ENCODE results near the gene FZD4.
A peak's percentile ranks its signal among the peaks of the same experiment; 100 is the strongest.
"Not testable (repeated sequence)": the region's sequence is repeated elsewhere in the genome, so short reads cannot be mapped to it uniquely, and the experiment has no call there.

FZD4 gene

DNA sequence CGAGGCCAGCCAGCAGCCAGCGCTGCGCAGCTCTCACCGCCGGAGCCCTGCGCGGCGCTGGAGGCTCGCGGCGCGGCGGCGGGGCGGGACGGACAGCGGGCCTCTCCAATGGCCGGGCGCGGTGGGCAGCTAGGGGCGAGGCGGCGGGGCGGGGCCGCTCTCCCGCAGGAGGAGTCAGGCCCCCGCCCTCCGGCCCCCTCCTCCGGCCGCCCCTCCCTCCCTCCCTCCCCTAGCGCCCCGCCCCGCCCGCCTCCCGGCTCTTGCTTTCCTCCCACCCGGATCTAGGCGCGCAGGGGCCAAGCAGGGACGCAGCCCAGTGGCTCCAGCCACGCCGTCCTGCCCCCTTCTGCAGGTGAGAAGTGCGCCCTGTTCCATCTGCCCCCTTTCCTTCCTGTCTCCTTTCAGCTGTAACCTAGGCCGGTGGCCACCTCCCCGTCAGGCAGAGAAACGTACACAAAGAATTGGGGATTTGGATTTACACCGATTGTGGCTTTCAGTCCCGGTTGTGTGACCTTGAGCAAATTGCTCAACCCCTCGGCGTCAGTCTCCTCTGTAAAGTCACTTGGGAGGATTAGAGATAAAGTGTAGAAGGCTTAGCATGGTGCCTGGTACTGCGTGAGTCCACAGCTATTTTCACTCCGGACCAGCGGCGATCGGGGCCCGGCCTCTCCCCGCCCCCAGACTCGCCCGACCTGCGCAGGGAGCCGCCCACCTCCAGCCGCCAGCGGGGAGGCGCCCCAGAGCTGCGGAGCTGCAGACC lies at the start of gene FZD4:
Gene FZD4, minus strand, starts transcription at position 35 of the 760 bp plus-strand sequence. CDS start 310 bp downstream, outside the sequence.
- DNase-seq (ENCODE audit: low spot score), result peak; percentile 96

DNA sequence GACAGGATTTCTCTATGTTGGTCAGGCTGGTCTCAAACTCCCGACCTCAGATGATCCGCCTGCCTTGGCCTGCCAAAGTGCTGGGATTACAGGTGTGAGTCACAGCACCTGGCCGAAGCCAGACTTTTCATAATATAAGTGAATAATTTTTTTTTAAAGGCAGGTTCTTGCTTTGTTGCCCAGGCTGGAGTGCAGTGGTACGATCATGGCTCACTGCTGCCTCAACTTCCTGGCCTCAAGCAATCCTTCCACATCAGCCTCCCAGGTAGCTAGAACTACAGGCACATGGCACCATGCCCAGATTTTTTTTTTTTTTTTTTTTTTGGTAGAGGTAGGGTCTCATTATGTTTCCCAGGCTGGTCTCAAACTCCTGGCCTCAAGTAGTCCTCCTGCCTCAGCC lies 49.1 kb upstream of the FZD4 start:
- not testable (repeated sequence) for DNase-seq (ENCODE audit: low spot score)

DNA sequence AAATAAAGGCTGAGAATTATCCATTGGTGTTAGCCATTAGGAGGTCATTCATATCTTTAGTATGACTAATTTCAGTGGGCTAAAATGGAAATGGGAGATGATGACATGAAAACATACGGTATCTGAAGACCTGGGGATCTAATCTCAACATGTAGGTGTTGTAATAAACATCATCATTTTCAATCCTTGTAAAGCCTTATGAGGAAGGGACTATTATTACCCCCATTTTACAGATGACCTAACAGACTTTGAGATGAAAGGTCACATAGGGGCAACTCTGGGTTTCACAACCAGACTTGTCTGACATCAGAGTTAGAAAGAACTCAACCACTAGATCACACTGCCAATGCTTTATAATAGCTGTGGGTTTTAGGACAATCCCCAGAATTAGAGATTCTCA lies 47.7 kb upstream of the FZD4 start:
- DNase-seq (ENCODE audit: low spot score), result no peak

DNA sequence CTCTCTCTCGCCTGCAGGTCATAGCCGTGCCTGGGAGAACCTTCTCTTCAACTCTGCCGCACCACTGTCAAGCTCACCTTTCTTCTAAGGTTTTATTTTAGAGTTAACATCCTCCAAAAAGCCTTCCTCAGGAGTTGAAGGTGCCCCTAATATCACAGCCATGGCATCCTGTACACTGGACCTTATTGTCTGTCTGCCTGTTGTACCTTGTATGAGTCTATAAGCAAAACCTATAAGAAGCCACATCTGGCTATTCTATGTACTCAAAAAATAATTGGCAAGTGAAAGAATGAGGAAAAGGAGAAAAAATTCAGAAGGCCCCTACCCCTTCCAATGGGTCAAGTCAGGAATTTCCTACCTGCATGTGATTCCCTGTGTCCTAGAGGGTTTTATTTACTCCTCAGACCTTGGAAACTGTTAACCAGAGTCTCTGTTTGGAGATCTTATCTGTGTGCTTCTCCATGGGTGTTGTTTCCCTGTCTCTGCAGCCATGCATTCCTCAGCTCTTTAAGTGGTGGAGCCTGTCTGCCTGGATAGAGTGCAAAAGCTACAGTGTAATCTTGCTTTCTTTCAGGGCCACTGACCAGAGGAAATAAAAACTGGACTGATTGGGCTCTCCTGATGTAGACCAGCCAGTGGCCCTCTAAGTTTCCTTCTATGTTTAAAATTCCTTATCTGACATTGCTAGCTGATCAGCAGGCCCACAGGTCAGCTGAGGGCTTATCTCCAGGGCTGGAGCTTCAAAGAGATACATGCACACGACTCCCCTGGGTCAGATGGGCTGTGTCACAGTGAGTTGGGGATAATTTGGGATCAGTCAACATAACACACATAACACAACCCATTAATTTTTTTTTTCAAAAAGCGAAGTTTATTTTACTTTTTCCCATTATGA lies 44.9 kb upstream of the FZD4 start:
- DNase-seq (ENCODE audit: low spot score), result peak; percentile 46

DNA sequence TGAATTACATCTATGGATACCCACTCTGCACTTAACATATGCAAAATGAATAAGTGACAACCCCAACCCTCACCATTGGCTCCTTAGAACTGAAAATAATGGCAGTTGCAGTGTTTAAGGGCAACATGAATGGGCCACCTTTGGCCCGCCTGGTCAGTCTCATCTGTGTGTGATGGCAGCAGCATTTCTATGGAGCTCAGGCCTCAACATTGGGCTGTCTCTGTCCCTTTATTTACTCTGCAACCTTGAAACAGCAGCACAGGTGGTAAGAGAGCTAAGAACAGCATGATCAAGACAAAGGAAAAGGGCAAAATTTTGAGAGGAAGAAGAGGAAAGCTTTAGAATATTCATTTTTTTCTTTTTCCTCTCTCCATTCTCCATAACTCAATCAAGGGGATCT lies 44.2 kb upstream of the FZD4 start:
- no peak for DNase-seq (ENCODE audit: low spot score)

- DNase-seq (ENCODE audit: low spot score), result no peak
These were observed 41.9 kb upstream of the FZD4 start for GRCh38 chr11:86996953-86997570.

DNA sequence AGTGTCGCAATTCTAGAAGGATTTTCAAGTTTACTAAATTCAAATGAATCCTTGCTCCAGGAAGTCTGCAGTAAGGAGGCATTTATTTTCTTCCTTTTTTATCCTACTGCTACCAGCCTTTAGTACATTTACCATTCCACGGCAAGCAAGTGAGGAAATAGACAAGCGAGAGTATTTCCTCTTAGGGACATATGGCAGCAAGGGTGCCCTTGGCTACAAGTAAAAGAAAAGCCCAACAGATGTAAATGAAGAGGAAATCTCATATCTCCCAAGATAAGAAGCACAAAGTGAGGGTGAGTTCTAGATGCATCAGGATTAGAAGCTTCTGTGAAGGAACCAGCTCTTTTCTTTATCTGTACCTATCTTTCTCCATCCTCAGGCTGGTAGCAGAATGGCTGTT lies 37.8 kb upstream of the FZD4 start:
- no peak for DNase-seq (ENCODE audit: low spot score)

GRCh38 chr11:86992340-86992739 lies 37.1 kb upstream of the FZD4 start:
- DNase-seq (ENCODE audit: low spot score), result not testable (repeated sequence)

DNA sequence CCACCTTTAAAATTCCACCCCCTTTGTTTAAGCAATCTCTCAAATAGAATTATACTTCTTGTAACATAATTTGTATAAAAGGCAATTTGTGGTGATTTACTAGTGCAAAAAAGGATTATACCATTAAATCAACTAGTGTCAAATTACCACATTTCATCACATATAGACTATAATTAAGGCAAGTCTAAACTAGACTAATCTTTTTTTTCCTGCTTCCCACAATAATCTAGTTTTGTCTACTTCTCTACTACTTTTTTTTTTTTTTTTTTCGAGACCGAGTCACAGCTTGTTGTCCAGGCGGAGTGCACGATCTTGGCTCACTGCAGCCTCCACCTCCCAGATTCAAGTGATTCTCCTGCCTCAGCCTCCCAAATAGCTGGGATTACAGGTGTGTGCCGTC lies 36.1 kb upstream of the FZD4 start:
- no peak for DNase-seq (ENCODE audit: low spot score)

DNA sequence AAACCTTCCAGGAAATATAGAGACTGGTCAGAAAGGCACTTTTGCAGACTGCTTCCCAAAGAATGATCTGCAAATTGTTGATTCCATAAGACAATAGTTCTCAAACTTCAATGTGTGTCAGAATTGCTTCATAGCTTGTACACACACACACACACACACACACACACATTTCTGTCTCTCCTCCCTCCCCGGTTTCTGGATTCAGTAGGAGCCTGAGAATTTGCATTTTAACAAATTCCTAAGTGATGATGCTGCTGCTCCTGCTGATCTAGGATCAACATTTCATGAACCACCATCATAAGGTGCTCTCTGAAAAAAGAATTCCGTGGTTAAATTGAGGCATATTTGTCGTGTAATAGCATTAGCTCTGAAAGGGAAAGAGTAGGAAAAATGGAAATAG lies 35.3 kb upstream of the FZD4 start:
- DNase-seq (ENCODE audit: low spot score), result peak; percentile 57

GRCh38 chr11:86990031-86990430 lies 34.8 kb upstream of the FZD4 start:
- no peak for DNase-seq (ENCODE audit: low spot score)

DNA sequence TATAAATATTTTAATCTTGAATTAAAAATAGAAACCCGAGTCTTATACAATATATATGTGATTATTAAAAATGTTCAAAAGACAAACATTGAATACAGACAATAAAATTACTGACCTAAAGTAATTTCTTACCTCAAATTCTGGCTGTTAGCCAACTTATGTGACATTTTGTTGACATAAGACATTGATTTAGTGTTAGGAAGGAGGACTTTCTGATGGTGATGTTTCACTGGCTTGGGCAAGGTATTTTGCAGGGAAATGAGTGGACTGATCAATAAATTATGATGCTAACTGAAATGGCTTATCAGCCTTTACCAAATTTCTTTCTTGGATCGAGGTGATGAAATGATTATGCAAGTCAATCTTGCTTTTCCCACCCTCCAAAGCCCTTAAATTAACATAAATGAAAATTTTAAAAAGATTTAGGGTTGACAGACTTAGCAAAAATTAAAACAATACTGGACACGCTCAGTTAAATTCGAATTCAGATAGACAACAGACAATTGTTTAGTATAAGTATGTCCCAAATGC lies 33.2 kb upstream of the FZD4 start:
- no peak for DNase-seq (ENCODE audit: low spot score)

DNA sequence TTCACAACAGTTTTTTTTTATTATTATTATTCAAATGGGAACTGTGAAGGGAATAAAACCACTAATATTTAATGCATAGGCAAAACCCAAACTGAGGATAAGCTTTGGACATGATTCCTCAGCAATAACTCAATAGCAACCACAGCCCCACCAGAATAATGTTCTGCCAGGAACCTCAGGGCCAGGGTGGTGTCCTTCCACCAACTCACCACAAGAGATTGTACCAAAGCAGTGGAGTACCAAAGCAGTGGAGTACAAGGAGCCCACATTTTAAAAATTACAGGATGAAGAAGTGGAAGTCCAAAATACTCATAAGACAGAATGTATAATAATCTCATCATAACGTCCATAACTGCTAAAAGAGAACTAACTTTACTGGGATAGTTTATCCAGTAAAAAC lies 32.5 kb upstream of the FZD4 start:
- no peak for DNase-seq (ENCODE audit: low spot score)

DNA sequence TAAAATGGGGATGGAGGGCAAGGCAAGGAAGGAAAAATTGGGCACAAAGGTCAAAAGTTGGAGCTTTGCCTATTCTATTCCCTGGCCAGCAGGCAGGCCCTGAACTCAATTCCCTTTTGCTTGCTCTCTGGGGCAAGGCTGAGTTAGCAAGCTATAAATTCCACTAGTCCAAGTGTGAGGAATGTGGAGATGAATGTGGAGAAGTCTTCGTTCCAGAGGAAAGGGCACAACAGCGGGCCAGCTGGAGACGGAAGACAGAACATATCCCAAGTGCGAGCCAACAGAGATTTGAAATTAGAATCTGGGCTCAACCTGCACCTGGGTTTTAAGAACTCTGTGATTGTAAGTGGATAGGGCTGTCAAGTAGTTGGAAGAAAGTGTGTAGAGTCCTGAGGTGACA lies 29.5 kb upstream of the FZD4 start:
- DNase-seq (ENCODE audit: low spot score), result no peak

GRCh38 chr11:86983021-86983488 lies 27.9 kb upstream of the FZD4 start:
- DNase-seq (ENCODE audit: low spot score), result no peak

DNA sequence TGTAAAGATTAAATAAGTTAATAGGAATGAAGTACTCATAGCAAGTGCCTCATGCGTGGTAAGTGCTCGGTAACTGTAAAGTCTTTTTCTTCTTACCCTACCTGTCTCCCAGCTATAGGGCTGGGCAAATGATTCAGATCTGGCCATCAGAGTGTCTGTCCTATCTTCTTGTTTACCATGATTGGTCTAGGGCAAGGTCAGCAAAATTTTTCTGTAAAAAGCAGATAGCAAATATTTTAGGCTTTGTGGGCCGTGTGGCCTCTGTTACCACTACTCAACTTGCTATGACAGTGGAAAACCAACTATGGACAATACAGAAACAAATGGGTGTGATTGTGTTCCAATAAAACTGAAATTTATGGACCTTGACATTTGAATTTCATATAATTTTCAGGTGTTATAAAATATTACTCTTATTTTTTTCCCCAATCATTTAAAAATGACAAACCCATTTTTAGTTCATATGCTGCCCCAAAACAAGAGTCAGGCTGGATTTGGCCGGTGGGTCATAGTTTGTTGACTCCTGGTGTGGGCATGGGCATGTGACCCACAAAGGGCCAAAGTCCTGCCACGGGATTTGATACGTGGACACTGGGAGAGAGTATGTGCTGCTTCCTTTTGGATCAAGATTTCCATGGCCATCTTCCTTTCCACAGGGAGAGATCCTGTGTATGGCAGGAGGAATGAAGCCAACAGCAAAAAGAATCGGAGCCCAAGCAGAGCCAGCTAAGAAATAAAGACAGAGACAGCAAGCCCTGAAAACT lies 26.8 kb upstream of the FZD4 start:
- DNase-seq (ENCODE audit: low spot score), result no peak

GRCh38 chr11:86980086-86980796 lies 25.0 kb upstream of the FZD4 start:
- DNase-seq (ENCODE audit: low spot score), result no peak

- DNase-seq (ENCODE audit: low spot score), result no peak
These were observed 23.8 kb upstream of the FZD4 start for GRCh38 chr11:86978756-86979608.

GRCh38 chr11:86978247-86978646 lies 23.1 kb upstream of the FZD4 start:
- no peak for DNase-seq (ENCODE audit: low spot score)

- DNase-seq (ENCODE audit: low spot score), result no peak
These were observed 22.4 kb upstream of the FZD4 start for GRCh38 chr11:86977441-86978050.
